ENCODE data around the gene CPED1. TPM values are rescaled to one million over a fixed set of nuclear protein-coding genes. Genes with fewer than 3 reads are reported as not detected.
A peak's percentile ranks its signal among the peaks of the same experiment; 100 is the strongest.

Gene CPED1
- total and polyA plus RNA-seq, 3 experiments from 2014 or later = 0.09 to 0.27 TPM; not detected in 1

DNA sequence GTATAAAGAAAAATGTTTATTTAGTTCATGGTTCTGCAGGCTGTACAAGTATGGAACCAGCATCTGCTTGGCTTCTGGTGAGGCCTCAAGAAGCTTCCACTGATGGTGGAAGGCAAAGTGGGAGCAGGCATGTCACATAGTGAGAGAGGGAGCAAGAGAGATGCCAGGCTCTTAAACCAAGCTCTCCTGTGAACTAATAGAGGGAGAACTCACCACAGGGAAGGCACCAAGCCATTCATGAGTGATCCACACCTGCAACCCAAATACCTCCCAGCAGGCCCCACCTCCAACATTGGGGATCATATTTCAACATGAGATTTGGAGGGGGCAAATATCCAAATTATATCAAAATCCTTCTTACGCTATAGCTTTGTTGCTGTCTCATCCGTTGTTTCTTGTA is 113.1 kb downstream of the CPED1 start:
- POLR2A ChIA-PET = no interaction called here
- CTCF ChIA-PET = no interaction called here
- H3K9me3 Mint-ChIP-seq = no peaks in the 10 kb centered on the region

GRCh38 chr7:121102619-121103018 is 114.1 kb downstream of the CPED1 start:
- peaks cover 3 to 16% of the 10 kb centered on the region in 2 donors for H3K27me3 Mint-ChIP-seq
- H3K27ac Mint-ChIP-seq = no peak overlapping the region
- H3K36me3 Mint-ChIP-seq = no peaks in the 10 kb centered on the region
- Histone ChIP-seq H3K27me3 (ENCODE audit: insufficient read depth, low read length, poor library complexity, severe bottlenecking) (no peaks in the 10 kb centered on the region), H3K4me3 (ENCODE audit: low read length) (no peak overlapping the region), H3K36me3 (ENCODE audit: insufficient read depth, low read length) (no peaks in the 10 kb centered on the region), H3K27ac (ENCODE audit: low read depth, low read length) (no peak overlapping the region), H3K9me3 (ENCODE audit: low read length) (no peaks in the 10 kb centered on the region), H3K4me1 (ENCODE audit: insufficient read depth, low read length) (no peaks in the 10 kb centered on the region)
- no peaks in the 10 kb centered on the region for H3K9me3 Mint-ChIP-seq
- no peak for DNase-seq
- ChIA-PET CTCF (no interaction called here), POLR2A (no interaction called here)
- no peaks in the 10 kb centered on the region for H3K4me1 Mint-ChIP-seq
- H3K4me3 Mint-ChIP-seq = no peak overlapping the region

More for the DNA sequence above, 113.1 kb downstream of the CPED1 start:
- H3K27me3 ChIP-seq (ENCODE audit: insufficient read depth, low read length, poor library complexity, severe bottlenecking) = no peaks in the 10 kb centered on the region
- H3K27ac ChIP-seq (ENCODE audit: low read depth, low read length) = no peak overlapping the region
- Mint-ChIP-seq H3K36me3 (no peaks in the 10 kb centered on the region), H3K27me3 (peaks cover 3 to 16% of the 10 kb centered on the region in 2 donors), H3K4me1 (no peaks in the 10 kb centered on the region), H3K27ac (no peak overlapping the region), H3K4me3 (no peak overlapping the region)
- no peak for DNase-seq
- no peaks in the 10 kb centered on the region for H3K9me3 ChIP-seq (ENCODE audit: low read length)
- no peaks in the 10 kb centered on the region for H3K4me1 ChIP-seq (ENCODE audit: insufficient read depth, low read length)
- no peak overlapping the region for H3K4me3 ChIP-seq (ENCODE audit: low read length)
- H3K36me3 ChIP-seq (ENCODE audit: insufficient read depth, low read length) = no peaks in the 10 kb centered on the region

GRCh38 chr7:121103086-121103485 is 114.6 kb downstream of the CPED1 start:
- Mint-ChIP-seq H3K4me1 (no peaks in the 10 kb centered on the region), H3K27ac (no peak overlapping the region), H3K4me3 (no peak overlapping the region), H3K36me3 (no peaks in the 10 kb centered on the region), H3K9me3 (no peaks in the 10 kb centered on the region), H3K27me3 (peaks cover 3 to 16% of the 10 kb centered on the region in 2 donors)
- ChIA-PET CTCF (no interaction called here), POLR2A (interaction anchor here (0.5 kb wide), 1 partner anchor 153 kb away, joined by 8 read pairs; the partner anchor contains the start of gene ING3)
- Histone ChIP-seq H3K4me3 (ENCODE audit: low read length) (no peak overlapping the region), H3K27me3 (ENCODE audit: insufficient read depth, low read length, poor library complexity, severe bottlenecking) (no peaks in the 10 kb centered on the region), H3K9me3 (ENCODE audit: low read length) (no peaks in the 10 kb centered on the region), H3K36me3 (ENCODE audit: insufficient read depth, low read length) (no peaks in the 10 kb centered on the region), H3K27ac (ENCODE audit: low read depth, low read length) (no peak overlapping the region), H3K4me1 (ENCODE audit: insufficient read depth, low read length) (no peaks in the 10 kb centered on the region)
- DNase-seq = no peak

DNA sequence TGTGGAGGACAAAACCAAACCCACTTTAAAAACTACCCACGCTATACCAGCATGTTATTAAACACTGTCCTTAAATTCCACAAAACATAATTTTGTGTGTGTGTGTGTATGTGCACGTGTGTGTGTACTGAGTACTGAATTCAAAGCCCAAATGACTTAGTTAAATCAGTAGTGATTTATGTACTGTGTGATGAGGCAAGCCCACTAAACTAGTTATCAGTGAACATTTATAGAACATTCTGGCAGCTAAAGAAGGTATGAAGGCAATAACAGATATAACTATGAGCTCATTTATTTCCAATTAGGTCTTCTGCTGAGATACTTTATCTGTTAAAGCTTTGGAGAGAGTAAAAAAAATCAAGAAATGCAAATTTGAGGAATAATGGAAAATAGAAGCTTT is 115.1 kb downstream of the CPED1 start:
- H3K27me3 Mint-ChIP-seq = peaks cover 3 to 16% of the 10 kb centered on the region in 2 donors

DNA sequence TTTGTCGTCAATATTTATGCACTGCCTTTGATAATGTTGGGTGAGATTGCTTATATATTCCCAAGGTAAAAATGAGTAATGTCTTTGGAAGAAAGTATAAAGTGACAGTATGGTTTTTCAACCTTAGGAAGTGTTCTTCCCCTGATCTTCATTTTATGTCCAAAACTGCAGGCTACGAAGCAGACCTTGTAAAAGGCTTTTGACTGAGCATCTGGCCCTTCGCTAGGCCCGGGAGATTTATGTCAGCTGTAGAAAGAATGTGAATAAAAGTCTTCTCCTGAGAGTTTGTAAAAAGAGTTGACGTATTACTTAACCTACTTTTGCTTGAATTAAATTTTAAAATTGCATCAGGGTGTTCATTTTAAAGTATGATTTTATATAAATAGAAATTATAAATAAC is 116.8 kb downstream of the CPED1 start:
- H3K36me3 Mint-ChIP-seq = no peaks in the 10 kb centered on the region
- H3K27ac ChIP-seq (ENCODE audit: low read depth, low read length) = no peak overlapping the region
- no peaks in the 10 kb centered on the region for H3K9me3 Mint-ChIP-seq
- H3K36me3 ChIP-seq (ENCODE audit: insufficient read depth, low read length) = no peaks in the 10 kb centered on the region
- DNase-seq = no peak
- ChIA-PET CTCF (interaction anchor here (0.9 to 1.4 kb wide), 2 partner anchors 9 to 117 kb away, joined by 3 to 4 read pairs; partner anchors contain the start of gene CPED1), POLR2A (no interaction called here)
- no peak overlapping the region for H3K4me3 Mint-ChIP-seq
- H3K27me3 ChIP-seq (ENCODE audit: insufficient read depth, low read length, poor library complexity, severe bottlenecking) = no peaks in the 10 kb centered on the region
- no peaks in the 10 kb centered on the region for H3K9me3 ChIP-seq (ENCODE audit: low read length)
- peaks cover 3 to 17% of the 10 kb centered on the region in 2 donors for H3K27me3 Mint-ChIP-seq
- no peaks in the 10 kb centered on the region for H3K4me1 Mint-ChIP-seq
- H3K4me3 ChIP-seq (ENCODE audit: low read length) = no peak overlapping the region
- no peaks in the 10 kb centered on the region for H3K4me1 ChIP-seq (ENCODE audit: insufficient read depth, low read length)
- no peak overlapping the region for H3K27ac Mint-ChIP-seq

More for the DNA sequence above, 115.1 kb downstream of the CPED1 start:
- Histone ChIP-seq H3K27me3 (ENCODE audit: insufficient read depth, low read length, poor library complexity, severe bottlenecking) (no peaks in the 10 kb centered on the region), H3K36me3 (ENCODE audit: insufficient read depth, low read length) (no peaks in the 10 kb centered on the region), H3K27ac (ENCODE audit: low read depth, low read length) (no peak overlapping the region), H3K9me3 (ENCODE audit: low read length) (no peaks in the 10 kb centered on the region), H3K4me1 (ENCODE audit: insufficient read depth, low read length) (no peaks in the 10 kb centered on the region), H3K4me3 (ENCODE audit: low read length) (no peak overlapping the region)
- Mint-ChIP-seq H3K27ac (no peak overlapping the region), H3K4me1 (no peaks in the 10 kb centered on the region), H3K4me3 (no peak overlapping the region), H3K9me3 (no peaks in the 10 kb centered on the region), H3K36me3 (no peaks in the 10 kb centered on the region)
- ChIA-PET CTCF (no interaction called here), POLR2A (interaction anchor here (0.5 kb wide), 1 partner anchor 153 kb away, joined by 8 read pairs; the partner anchor contains the start of gene ING3)
- DNase-seq = no peak

DNA sequence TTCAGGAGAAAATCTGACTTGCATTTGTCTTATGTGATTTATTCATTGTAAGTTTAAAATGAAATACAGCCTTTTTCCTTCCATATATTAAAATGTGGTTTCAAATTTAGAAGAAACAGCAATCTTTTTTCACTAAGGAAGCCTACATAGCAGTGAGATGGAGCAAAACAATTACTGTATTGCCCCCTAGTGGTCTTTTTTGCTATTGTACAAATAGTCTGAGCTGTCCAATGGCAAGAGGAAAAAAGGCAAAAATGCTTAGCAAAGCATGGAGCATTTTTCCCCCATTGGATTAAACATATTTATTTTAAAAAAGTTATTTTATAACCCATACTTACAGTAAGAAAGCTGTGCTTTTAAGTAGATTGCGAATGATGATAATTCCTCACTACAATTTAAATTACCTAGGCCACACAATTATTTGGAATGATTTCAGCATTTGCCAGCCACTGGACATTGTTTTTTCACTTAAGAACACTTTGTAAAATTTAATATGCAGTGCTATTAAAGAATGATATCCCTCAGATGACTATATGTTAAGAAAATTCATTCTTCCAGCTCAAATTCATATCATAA is 119.5 kb downstream of the CPED1 start:
- H3K4me1 ChIP-seq (ENCODE audit: insufficient read depth, low read length) = no peaks in the 10 kb centered on the region
- Mint-ChIP-seq H3K27me3 (peaks cover 3 to 17% of the 10 kb centered on the region in 2 donors), H3K4me1 (no peaks in the 10 kb centered on the region), H3K36me3 (no peaks in the 10 kb centered on the region), H3K27ac (no peak overlapping the region), H3K4me3 (no peak overlapping the region), H3K9me3 (no peaks in the 10 kb centered on the region)
- no peak overlapping the region for H3K27ac ChIP-seq (ENCODE audit: low read depth, low read length)
- no peaks in the 10 kb centered on the region for H3K9me3 ChIP-seq (ENCODE audit: low read length)
- POLR2A ChIA-PET = no interaction called here
- CTCF ChIA-PET = interaction anchor here (0.7 to 1.7 kb wide), 7 partner anchors 9 to 316 kb away, joined by 3 to 5 read pairs (median 4); partner anchors contain the start of gene CPED1
- no peak overlapping the region for H3K4me3 ChIP-seq (ENCODE audit: low read length)
- H3K27me3 ChIP-seq (ENCODE audit: insufficient read depth, low read length, poor library complexity, severe bottlenecking) = no peaks in the 10 kb centered on the region
- H3K36me3 ChIP-seq (ENCODE audit: insufficient read depth, low read length) = no peaks in the 10 kb centered on the region
- peak in 2 of 5 donors; percentile 31 to 53 for DNase-seq

GRCh38 chr7:121109145-121109544 is 120.6 kb downstream of the CPED1 start:
- no peak overlapping the region for H3K27ac Mint-ChIP-seq
- no peaks in the 10 kb centered on the region for H3K9me3 Mint-ChIP-seq
- Histone ChIP-seq H3K27ac (ENCODE audit: low read depth, low read length) (no peak overlapping the region), H3K27me3 (ENCODE audit: insufficient read depth, low read length, poor library complexity, severe bottlenecking) (no peaks in the 10 kb centered on the region), H3K36me3 (ENCODE audit: insufficient read depth, low read length) (no peaks in the 10 kb centered on the region), H3K9me3 (ENCODE audit: low read length) (no peaks in the 10 kb centered on the region), H3K4me1 (ENCODE audit: insufficient read depth, low read length) (no peaks in the 10 kb centered on the region), H3K4me3 (ENCODE audit: low read length) (no peak overlapping the region)
- peaks cover 0 to 11% of the 10 kb centered on the region in 2 donors for H3K27me3 Mint-ChIP-seq
- ChIA-PET CTCF (interaction anchor here (1.1 to 1.7 kb wide), 4 partner anchors 8 to 317 kb away, joined by 3 to 5 read pairs (median 4); partner anchors contain the start of gene CPED1), POLR2A (no interaction called here)
- no peaks in the 10 kb centered on the region for H3K4me1 Mint-ChIP-seq
- H3K4me3 Mint-ChIP-seq = no peak overlapping the region
- H3K36me3 Mint-ChIP-seq = no peaks in the 10 kb centered on the region
- no peak for DNase-seq

DNA sequence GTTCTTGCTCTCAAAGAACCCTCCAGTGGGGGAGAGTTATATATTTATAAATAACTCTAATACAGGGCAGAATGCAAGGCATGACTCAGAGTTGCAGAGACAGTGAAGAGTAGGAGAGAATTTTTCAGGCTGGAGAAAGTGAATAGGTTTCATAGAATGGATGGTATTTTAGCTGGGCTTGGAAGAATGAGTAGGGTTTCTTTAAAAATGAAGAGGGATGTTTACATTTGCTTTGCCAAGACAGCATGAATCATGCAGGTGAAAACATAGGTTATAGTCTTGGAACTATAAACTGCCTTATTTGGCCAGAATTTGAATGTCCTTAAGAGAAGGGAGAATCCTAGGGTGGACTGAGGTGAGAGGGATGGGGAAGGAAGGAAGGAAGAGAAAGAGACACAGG is 124.8 kb downstream of the CPED1 start:
- Mint-ChIP-seq H3K4me3 (no peak overlapping the region), H3K36me3 (no peaks in the 10 kb centered on the region), H3K4me1 (no peaks in the 10 kb centered on the region), H3K9me3 (no peaks in the 10 kb centered on the region), H3K27ac (no peak overlapping the region), H3K27me3 (peaks cover 0 to 6% of the 10 kb centered on the region in 2 donors)
- DNase-seq = no peak
- Histone ChIP-seq H3K4me3 (ENCODE audit: low read length) (no peak overlapping the region), H3K9me3 (ENCODE audit: low read length) (no peaks in the 10 kb centered on the region), H3K36me3 (ENCODE audit: insufficient read depth, low read length) (no peaks in the 10 kb centered on the region), H3K27ac (ENCODE audit: low read depth, low read length) (no peak overlapping the region), H3K4me1 (ENCODE audit: insufficient read depth, low read length) (no peaks in the 10 kb centered on the region), H3K27me3 (ENCODE audit: insufficient read depth, low read length, poor library complexity, severe bottlenecking) (no peaks in the 10 kb centered on the region)
- POLR2A ChIA-PET = no interaction called here
- CTCF ChIA-PET = no interaction called here

Data from CD8-positive, alpha-beta memory T cell (primary cell).